ENCODE measurements around the gene NOL7. TPM values are rescaled to one million over a fixed set of nuclear protein-coding genes. Genes with fewer than 3 reads are reported as not detected.

The NOL7 gene
- total and polyA plus RNA-seq, 9 of the 15 experiments (the other 6 are each of a cell fraction or from before 2014, with no cell fraction given): 19.4 to 235 (median 157) TPM

DNA sequence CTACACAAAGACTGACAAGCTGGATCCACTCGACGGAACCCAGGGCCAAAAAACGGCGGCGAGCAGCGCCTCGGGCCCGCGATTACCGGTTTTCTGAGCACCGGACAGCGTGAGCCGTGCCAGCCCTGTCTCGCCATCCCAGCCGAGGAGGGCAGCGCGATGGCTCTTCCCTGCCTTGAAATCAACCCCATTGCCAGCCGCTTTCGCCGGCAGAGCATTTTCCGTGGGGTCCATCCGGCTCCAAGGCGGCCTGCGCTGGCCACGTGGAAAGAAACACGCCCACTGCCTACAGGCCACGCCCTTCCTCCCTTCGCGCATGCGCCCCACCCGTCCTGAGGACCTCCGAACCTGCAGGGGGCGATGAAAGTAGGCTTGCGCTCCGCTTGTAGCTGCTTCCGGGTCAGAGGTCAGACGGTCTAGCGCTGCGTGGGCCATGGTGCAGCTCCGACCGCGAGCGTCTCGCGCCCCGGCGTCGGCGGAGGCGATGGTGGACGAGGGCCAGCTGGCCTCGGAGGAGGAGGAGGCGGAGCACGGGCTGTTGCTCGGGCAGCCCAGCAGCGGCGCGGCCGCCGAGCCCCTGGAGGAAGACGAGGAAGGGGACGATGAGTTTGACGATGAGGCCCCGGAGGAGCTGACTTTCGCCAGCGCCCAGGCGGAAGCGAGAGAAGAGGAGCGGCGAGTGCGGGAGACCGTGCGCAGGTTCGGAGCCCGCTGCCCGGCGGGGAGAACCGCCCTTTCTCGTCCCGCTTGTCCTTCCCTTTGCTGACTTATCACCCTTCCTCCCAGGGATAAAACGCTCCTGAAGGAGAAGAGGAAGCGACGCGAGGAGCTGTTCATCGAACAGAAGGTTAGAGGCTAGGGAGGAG is at the start of gene NOL7 (continued):
- TF ChIP-seq, protein P1, sequence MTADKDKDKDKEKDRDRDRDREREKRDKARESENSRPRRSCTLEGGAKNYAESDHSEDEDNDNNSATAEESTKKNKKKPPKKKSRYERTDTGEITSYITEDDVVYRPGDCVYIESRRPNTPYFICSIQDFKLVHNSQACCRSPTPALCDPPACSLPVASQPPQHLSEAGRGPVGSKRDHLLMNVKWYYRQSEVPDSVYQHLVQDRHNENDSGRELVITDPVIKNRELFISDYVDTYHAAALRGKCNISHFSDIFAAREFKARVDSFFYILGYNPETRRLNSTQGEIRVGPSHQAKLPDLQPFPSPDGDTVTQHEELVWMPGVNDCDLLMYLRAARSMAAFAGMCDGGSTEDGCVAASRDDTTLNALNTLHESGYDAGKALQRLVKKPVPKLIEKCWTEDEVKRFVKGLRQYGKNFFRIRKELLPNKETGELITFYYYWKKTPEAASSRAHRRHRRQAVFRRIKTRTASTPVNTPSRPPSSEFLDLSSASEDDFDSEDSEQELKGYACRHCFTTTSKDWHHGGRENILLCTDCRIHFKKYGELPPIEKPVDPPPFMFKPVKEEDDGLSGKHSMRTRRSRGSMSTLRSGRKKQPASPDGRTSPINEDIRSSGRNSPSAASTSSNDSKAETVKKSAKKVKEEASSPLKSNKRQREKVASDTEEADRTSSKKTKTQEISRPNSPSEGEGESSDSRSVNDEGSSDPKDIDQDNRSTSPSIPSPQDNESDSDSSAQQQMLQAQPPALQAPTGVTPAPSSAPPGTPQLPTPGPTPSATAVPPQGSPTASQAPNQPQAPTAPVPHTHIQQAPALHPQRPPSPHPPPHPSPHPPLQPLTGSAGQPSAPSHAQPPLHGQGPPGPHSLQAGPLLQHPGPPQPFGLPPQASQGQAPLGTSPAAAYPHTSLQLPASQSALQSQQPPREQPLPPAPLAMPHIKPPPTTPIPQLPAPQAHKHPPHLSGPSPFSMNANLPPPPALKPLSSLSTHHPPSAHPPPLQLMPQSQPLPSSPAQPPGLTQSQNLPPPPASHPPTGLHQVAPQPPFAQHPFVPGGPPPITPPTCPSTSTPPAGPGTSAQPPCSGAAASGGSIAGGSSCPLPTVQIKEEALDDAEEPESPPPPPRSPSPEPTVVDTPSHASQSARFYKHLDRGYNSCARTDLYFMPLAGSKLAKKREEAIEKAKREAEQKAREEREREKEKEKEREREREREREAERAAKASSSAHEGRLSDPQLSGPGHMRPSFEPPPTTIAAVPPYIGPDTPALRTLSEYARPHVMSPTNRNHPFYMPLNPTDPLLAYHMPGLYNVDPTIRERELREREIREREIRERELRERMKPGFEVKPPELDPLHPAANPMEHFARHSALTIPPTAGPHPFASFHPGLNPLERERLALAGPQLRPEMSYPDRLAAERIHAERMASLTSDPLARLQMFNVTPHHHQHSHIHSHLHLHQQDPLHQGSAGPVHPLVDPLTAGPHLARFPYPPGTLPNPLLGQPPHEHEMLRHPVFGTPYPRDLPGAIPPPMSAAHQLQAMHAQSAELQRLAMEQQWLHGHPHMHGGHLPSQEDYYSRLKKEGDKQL (CRISPR knock-in tag; IDR thresholded peaks at IDR 0.05; ENCODE audit: borderline replicate concordance): no peak; the same call in 1 of the 2 replicates
- TF ChIP-seq, protein P2, sequence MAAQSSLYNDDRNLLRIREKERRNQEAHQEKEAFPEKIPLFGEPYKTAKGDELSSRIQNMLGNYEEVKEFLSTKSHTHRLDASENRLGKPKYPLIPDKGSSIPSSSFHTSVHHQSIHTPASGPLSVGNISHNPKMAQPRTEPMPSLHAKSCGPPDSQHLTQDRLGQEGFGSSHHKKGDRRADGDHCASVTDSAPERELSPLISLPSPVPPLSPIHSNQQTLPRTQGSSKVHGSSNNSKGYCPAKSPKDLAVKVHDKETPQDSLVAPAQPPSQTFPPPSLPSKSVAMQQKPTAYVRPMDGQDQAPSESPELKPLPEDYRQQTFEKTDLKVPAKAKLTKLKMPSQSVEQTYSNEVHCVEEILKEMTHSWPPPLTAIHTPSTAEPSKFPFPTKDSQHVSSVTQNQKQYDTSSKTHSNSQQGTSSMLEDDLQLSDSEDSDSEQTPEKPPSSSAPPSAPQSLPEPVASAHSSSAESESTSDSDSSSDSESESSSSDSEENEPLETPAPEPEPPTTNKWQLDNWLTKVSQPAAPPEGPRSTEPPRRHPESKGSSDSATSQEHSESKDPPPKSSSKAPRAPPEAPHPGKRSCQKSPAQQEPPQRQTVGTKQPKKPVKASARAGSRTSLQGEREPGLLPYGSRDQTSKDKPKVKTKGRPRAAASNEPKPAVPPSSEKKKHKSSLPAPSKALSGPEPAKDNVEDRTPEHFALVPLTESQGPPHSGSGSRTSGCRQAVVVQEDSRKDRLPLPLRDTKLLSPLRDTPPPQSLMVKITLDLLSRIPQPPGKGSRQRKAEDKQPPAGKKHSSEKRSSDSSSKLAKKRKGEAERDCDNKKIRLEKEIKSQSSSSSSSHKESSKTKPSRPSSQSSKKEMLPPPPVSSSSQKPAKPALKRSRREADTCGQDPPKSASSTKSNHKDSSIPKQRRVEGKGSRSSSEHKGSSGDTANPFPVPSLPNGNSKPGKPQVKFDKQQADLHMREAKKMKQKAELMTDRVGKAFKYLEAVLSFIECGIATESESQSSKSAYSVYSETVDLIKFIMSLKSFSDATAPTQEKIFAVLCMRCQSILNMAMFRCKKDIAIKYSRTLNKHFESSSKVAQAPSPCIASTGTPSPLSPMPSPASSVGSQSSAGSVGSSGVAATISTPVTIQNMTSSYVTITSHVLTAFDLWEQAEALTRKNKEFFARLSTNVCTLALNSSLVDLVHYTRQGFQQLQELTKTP (IDR thresholded peaks at IDR 0.05; ENCODE audit: low read depth in 1 of 2, partially characterized antibody in 2 of 2): peak in 1 of 2 experiments; percentile 25
- TF ChIP-seq, protein P3, sequence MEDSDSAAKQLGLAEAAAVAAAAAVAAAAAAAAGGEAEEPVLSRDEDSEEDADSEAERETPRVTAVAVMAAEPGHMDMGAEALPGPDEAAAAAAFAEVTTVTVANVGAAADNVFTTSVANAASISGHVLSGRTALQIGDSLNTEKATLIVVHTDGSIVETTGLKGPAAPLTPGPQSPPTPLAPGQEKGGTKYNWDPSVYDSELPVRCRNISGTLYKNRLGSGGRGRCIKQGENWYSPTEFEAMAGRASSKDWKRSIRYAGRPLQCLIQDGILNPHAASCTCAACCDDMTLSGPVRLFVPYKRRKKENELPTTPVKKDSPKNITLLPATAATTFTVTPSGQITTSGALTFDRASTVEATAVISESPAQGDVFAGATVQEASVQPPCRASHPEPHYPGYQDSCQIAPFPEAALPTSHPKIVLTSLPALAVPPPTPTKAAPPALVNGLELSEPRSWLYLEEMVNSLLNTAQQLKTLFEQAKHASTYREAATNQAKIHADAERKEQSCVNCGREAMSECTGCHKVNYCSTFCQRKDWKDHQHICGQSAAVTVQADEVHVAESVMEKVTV (CRISPR knock-in tag; IDR thresholded peaks at IDR 0.05): no peak
- TF ChIP-seq, protein P4, sequence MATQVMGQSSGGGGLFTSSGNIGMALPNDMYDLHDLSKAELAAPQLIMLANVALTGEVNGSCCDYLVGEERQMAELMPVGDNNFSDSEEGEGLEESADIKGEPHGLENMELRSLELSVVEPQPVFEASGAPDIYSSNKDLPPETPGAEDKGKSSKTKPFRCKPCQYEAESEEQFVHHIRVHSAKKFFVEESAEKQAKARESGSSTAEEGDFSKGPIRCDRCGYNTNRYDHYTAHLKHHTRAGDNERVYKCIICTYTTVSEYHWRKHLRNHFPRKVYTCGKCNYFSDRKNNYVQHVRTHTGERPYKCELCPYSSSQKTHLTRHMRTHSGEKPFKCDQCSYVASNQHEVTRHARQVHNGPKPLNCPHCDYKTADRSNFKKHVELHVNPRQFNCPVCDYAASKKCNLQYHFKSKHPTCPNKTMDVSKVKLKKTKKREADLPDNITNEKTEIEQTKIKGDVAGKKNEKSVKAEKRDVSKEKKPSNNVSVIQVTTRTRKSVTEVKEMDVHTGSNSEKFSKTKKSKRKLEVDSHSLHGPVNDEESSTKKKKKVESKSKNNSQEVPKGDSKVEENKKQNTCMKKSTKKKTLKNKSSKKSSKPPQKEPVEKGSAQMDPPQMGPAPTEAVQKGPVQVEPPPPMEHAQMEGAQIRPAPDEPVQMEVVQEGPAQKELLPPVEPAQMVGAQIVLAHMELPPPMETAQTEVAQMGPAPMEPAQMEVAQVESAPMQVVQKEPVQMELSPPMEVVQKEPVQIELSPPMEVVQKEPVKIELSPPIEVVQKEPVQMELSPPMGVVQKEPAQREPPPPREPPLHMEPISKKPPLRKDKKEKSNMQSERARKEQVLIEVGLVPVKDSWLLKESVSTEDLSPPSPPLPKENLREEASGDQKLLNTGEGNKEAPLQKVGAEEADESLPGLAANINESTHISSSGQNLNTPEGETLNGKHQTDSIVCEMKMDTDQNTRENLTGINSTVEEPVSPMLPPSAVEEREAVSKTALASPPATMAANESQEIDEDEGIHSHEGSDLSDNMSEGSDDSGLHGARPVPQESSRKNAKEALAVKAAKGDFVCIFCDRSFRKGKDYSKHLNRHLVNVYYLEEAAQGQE (IDR thresholded peaks at IDR 0.05; ENCODE audit: borderline replicate concordance): peak; percentile 62
- TF ChIP-seq, protein P4 (CRISPR knock-in tag; IDR thresholded peaks at IDR 0.05; ENCODE audit: low read depth): peak; percentile 64
